Muscle layer of colon (tissue), 2 donors: ENCODE data around the gene C2CD4C.
"Not testable (repeated sequence)": the region's sequence is repeated elsewhere in the genome, so short reads cannot be mapped to it uniquely, and the experiment has no call there.

Experiments used
- H3K27ac ChIP-seq: one replicate; pipeline ENCODE4 v1.7.0; 2013; ENCODE audit warnings: low read depth, mild to moderate bottlenecking, low read length, moderate library complexity
- H3K27me3 ChIP-seq, 2 donors: one replicate each; pipeline ENCODE4 v1.7.0; 2013; ENCODE audit warnings: low read length in 2 of 2, mild to moderate bottlenecking in 2 of 2; ENCODE audit not compliant: insufficient read depth in 2 of 2, control insufficient read depth in 1 of 2
- H3K36me3 ChIP-seq: one replicate; pipeline ENCODE4 v1.7.0; 2013; ENCODE audit warnings: mild to moderate bottlenecking, low read length; ENCODE audit not compliant: insufficient read depth
- H3K4me1 ChIP-seq: one replicate; pipeline ENCODE4 v1.7.0; 2013; ENCODE audit warnings: mild to moderate bottlenecking, low read length; ENCODE audit not compliant: insufficient read depth
- H3K4me3 ChIP-seq, 2 donors: one replicate each; pipeline ENCODE4 v1.7.0; 2013; ENCODE audit warnings: low read length in 2 of 2, low read depth in 1 of 2, mild to moderate bottlenecking in 1 of 2, moderate library complexity in 1 of 2
- H3K9ac ChIP-seq: one replicate; pipeline ENCODE4 v1.7.0; 2013; ENCODE audit warnings: low read length
- H3K9me3 ChIP-seq: one replicate; pipeline ENCODE4 v1.7.0; 2013; ENCODE audit warnings: mild to moderate bottlenecking, low read length
- donor health status: abdominal sarcoma.
- donor health status: Adenocarcinoma of cecum.

C2CD4C gene, protein sequence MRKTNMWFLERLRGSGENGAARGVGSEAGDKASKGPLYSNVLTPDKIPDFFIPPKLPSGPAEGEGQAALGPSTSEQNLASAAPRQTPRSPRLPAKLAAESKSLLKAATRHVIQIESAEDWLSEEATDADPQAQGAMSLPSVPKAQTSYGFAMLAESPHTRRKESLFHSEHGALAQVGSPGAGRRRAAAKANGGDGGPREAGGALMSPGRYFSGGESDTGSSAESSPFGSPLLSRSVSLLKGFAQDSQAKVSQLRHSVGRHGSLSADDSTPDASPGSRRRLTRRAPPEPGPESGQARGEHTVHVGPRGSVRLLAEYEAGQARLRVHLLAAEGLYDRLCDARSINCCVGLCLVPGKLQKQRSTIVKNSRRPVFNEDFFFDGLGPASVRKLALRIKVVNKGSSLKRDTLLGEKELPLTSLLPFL

DNA sequence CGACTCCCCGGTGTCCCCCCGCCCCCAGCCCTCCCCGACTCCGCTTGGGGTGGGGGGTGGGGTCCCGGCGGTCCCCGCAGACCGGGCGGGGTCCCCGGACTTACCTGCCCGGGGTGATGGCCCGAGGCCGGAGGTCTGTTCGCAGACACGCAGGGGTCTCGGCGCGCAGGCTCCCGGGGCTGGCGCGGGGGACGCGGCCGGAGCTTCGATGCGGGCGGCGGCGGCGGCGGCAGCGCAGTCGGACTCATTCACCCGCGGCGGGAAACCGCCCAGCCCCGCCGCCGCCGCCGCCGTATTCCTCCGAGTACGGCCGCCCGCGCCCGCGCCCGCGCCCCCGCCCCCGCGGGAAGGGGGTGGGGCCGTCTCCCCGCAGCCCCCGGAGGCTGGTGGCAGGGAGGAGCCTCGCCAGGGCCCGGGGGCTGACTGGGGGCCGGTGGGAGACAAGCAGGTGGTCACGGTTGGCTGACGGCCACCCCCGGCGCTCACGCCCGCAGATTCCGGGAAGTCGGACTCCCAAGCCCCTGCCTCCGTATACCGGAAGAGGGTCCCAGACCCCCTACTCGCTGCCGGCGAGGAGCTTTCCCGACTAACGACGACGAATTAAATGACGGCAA is at the start of gene C2CD4C:
C2CD4C (minus strand) TSS at position 246 of the 614 bp plus-strand sequence. CDS start 786 bp downstream, outside the sequence.
- Histone ChIP-seq H3K4me1 (peaks cover 6% of the 10 kb centered on the region), H3K4me3 (peak within 1 kb of the TSS in 1 of 2 donors; percentile 21), H3K27me3 (peaks cover 16 to 67% of the 10 kb centered on the region in 2 donors), H3K9me3 (no peaks in the 10 kb centered on the region), H3K27ac (no peak within 1 kb of the TSS), H3K9ac (no peak within 1 kb of the TSS), H3K36me3 (no peaks in the 10 kb centered on the region)

DNA sequence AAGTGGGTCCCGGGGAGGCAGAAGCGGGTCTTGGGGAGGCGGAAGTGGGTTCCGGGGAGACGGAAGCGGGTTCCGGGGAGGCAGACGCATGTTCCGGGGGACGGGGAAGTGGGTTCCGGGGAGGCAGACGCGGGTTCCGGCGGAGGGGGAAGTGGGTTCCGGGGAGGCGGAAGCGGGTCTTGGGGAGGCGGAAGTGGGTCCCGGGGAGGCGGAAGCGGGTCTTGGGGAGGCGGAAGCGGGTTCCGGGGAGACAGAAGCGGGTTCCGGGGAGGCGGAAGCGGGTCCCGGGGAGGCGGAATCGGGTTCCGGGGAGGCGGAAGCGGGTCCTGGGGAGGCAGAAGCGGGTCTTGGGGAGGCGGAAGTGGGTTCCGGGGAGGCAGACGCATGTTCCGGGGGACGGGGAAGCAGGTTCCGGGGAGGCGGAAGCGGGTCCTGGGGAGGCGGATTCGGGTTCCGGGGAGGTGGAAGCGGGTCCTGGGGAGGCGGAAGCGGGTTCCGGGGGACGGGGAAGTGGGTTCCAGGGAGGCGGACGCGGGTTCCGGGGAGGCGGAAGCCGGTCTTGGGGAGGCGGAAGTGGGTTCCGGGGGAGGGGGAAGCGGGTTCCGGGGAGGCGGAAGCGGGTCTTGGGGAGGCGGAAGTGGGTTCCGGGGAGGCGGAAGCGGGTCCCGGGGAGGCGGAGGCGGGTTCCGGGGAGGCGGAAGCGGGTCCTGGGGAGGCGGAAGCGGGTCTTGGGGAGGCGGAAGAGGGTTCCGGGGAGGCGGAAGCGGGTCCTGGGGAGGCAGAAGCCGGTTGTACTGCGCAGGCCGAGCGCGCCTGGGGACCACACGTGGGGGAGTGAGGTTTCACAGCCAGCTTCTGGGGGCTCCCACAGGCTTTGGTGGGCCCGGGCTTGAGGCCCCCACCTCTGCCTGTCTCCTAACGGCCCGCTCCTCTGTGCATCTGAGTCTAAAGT is 49.4 kb upstream of the C2CD4C start:
- H3K27me3 ChIP-seq = no peaks in the 10 kb centered on the region
- H3K9me3 ChIP-seq = no peaks in the 10 kb centered on the region
- no peak overlapping the region for H3K9ac ChIP-seq
- no peaks in the 10 kb centered on the region for H3K36me3 ChIP-seq
- H3K4me3 ChIP-seq = no peak overlapping the region
- no peak overlapping the region for H3K27ac ChIP-seq
- H3K4me1 ChIP-seq = peaks cover 7% of the 10 kb centered on the region

DNA sequence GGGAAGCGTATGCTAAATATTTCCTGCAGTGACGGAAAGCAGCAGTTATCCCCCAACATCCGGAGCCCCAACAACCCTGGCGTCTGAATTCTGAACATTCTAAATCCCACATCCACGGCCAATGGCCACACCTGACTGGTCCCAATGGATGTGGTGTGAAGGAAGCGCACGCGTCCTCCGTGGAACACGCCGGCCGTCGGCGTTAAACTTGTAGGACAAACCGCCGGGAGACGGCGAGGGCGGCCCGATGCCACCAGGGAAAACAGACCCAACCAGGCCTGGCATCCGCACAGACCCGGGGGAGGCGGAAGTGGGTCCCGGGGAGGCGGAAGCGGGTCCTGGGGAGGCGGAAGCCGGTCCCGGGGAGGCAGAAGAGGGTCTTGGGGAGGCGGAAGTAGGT is 48.7 kb upstream of the C2CD4C start:
- peaks cover 7% of the 10 kb centered on the region for H3K4me1 ChIP-seq
- no peak overlapping the region for H3K9ac ChIP-seq
- H3K27me3 ChIP-seq = no peaks in the 10 kb centered on the region
- no peaks in the 10 kb centered on the region for H3K36me3 ChIP-seq
- H3K27ac ChIP-seq = no peak overlapping the region
- no peaks in the 10 kb centered on the region for H3K9me3 ChIP-seq
- H3K4me3 ChIP-seq = no peak overlapping the region

DNA sequence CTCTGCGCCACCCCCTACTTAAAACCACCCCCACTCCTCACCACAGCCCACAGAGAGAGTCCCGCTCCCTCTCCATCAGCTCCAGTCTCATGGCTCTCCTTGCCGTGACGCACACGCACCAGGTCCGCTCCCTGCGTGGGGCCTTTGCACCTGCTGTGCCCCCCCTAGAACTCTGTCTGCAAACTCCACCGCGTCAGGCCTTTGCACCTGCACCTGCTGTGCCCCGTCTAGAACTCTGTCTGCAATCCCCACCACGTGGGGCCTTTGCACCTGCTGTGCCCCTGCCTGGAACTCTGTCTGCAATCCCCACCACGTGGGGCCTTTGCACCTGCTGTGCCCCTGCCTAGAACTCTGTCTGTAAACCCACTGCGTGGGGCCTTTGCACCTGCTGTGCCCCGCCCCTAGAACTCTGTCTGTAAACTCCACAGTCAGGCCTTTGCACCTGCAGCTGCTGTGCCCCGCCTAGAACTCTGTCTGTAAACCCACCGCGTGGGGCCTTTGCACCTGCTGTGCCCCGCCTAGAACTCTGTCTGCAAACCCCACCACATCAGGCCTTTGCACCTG is 47.7 kb upstream of the C2CD4C start:
- no peak overlapping the region for H3K27ac ChIP-seq
- H3K27me3 ChIP-seq = no peaks in the 10 kb centered on the region
- no peaks in the 10 kb centered on the region for H3K36me3 ChIP-seq
- H3K4me1 ChIP-seq = peaks cover 7% of the 10 kb centered on the region
- no peak overlapping the region for H3K9ac ChIP-seq
- H3K9me3 ChIP-seq = no peaks in the 10 kb centered on the region
- H3K4me3 ChIP-seq = no peak overlapping the region

DNA sequence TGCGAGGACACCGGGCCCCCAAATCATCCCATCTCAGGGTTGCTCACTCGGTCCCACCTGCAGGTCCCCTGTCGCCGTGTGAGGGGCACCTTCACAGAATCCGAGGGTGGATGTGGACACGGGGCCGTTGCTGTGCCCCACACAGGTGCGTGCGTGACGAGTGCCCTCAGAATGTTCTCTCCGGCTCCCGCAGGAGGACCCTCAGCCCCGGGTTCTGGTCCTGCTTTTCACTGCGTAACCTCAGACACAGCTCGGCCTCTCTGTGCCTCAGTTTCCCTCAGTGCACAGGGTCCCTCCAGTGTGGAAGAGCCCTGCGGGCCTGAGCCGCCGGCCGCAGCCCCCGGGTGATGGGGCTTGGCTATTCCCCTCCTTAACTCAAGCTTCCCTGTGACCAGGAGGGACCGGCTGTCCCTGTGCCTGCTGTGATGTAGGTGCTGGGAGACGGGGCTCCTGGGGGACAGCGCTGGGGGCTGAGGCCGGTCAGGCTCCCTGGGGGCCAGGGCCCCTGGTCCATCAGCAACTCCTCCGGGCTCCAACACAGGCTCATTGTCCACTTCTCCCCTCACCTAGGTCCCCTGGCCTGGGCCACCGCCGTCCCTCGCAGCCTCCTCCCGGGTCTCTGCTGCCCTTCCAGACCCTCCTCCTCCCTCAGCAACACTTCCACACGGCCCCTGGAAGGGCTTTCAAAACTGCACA is 47.1 kb upstream of the C2CD4C start:
- H3K9me3 ChIP-seq = no peaks in the 10 kb centered on the region
- H3K4me1 ChIP-seq = peaks cover 7% of the 10 kb centered on the region
- no peak overlapping the region for H3K9ac ChIP-seq
- H3K27ac ChIP-seq = no peak overlapping the region
- H3K27me3 ChIP-seq = no peaks in the 10 kb centered on the region
- no peaks in the 10 kb centered on the region for H3K36me3 ChIP-seq
- no peak overlapping the region for H3K4me3 ChIP-seq

DNA sequence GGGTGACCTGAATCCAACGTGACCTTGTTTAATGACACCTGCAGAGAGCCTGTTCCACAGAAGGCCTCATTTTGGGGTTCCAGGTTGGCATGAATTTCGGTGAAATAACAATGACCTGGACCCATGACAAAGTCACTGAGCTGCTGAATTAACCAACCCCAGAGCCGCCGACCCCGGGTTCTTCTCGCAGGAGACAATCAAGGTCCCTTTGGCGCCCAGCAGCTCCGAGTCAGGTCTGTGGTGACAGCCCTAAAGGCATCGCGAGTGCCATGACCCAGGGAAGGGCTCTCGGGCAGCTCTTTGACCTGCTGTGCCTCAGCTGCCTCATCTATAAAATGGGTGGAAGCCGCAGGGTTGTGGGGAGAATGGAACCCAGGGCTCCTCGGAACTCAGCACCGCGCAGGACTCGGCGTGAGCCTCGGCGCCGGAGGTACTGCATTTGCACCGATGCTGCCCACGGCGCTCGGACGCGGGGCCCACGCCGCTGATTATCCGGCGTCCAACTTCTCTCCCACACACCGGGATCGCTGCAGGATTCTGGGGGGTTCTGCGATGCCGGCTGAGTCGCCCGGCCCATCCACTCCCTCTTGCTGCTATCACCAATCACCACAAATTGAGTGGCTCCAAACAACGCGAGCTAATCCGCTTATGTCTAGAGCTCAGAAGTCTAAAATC is 46.2 kb upstream of the C2CD4C start:
- H3K4me3 ChIP-seq = no peak overlapping the region
- no peaks in the 10 kb centered on the region for H3K36me3 ChIP-seq
- peaks cover 7% of the 10 kb centered on the region for H3K4me1 ChIP-seq
- no peaks in the 10 kb centered on the region for H3K27me3 ChIP-seq
- no peak overlapping the region for H3K9ac ChIP-seq
- H3K9me3 ChIP-seq = no peaks in the 10 kb centered on the region
- H3K27ac ChIP-seq = no peak overlapping the region

DNA sequence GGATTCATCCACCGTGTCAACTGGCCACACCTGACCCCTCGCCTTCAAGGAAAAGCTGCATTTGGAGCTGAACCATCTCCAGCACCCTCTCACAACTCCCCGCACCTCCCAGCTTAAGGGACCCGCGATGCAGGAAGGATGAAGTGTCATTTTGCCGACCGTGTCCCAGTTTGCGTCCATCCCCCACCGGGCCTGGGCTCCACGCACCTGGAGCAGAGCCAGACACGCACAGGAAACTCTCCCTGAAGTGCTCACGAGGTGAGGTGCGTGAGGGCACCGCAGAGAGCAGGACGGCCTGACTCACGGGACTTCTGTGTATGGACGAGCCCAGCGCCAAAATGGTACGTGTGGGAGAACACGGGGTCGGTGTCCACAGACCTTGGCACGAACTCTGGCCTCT is 44.7 kb upstream of the C2CD4C start:
- H3K36me3 ChIP-seq = no peaks in the 10 kb centered on the region
- H3K9me3 ChIP-seq = no peaks in the 10 kb centered on the region
- H3K27me3 ChIP-seq = no peaks in the 10 kb centered on the region
- no peak overlapping the region for H3K4me3 ChIP-seq
- H3K4me1 ChIP-seq = peaks cover under 1% of the 10 kb centered on the region
- no peak overlapping the region for H3K27ac ChIP-seq
- no peak overlapping the region for H3K9ac ChIP-seq

DNA sequence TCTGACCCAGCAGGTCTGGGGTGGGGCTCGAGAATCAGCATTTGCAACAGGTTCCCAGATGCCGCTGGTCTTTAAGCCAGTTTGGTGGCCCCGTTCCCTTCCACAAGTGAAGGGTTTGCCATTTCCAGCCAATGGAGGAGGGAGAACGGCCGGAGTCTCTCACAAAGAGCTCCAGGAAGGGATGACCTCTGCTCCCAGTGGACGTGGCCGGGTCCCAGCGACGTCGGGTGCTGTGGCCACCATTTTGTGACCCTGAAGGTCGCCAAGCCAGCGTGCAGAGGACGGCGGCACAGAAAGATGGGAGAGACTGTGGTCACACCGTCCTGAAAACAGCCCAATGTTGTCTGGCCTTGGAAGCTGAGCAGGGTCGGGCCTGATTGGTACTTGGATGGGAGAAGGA is 43.9 kb upstream of the C2CD4C start:
- Histone ChIP-seq H3K27ac (no peak overlapping the region), H3K36me3 (no peaks in the 10 kb centered on the region), H3K4me3 (no peak overlapping the region), H3K9ac (no peak overlapping the region), H3K27me3 (no peaks in the 10 kb centered on the region), H3K9me3 (no peaks in the 10 kb centered on the region), H3K4me1 (peaks cover 8% of the 10 kb centered on the region)

DNA sequence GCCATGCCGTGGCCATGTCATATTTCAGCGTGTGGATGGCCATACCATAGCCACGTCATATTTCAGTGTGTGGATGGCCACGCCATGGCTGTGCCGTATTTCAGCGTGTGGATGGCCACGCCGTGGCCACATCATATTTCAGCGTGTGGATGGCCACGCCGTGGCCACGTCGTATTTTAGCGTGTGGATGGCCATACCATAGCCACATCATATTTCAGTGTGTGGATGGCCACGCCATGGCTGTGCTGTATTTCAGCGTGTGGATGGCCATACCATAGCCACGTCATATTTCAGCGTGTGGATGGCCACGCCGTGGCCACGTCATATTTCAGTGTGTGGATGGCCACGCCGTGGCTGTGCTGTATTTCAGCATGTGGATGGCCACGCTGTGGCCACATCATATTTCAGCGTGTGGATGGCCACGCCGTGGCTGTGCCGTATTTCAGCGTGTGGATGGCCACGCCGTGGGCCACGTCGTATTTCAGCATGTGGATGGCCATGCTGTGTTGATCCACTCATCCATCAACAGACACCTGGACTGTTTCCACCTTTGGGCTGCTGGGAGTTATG is 42.0 kb upstream of the C2CD4C start:
- H3K9me3 ChIP-seq, H3K36me3 ChIP-seq, H3K4me1 ChIP-seq, H3K4me3 ChIP-seq, H3K27me3 ChIP-seq, H3K9ac ChIP-seq, H3K27ac ChIP-seq: not testable (repeated sequence)

DNA sequence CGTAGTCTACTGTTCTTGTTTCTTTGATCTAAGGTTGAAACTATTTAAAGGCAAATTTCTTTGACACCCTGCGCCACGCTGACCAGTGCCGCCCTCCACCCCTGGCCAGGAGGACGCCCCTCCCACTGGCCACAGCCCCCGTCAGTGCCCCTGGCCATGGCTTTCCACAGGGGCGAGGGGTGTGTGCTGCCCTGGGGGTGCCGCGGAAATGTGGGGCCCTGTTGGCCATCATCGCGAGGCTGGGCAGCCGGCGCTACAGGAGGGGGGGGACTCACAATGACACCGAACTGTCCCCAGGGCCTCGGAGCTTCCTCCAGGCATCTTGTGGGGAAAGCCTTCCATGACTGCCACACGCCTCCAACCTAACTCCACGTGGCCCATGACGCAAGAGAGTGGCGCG is 41.0 kb upstream of the C2CD4C start:
- no peak overlapping the region for H3K27ac ChIP-seq
- H3K9ac ChIP-seq = no peak overlapping the region
- H3K27me3 ChIP-seq = no peaks in the 10 kb centered on the region
- H3K4me3 ChIP-seq = no peak overlapping the region
- no peaks in the 10 kb centered on the region for H3K36me3 ChIP-seq
- peaks cover 9% of the 10 kb centered on the region for H3K4me1 ChIP-seq
- no peaks in the 10 kb centered on the region for H3K9me3 ChIP-seq
